AG04449 (cell line): Measurements from ENCODE around the gene APC.

ENCODE experiments used
- CTCF ChIA-PET: fragments of 350-600 bp; formaldehyde crosslinking; extraction: SDS; loops from one replicate; lab custom pipeline; 2021; ENCODE audit warnings: antibody characterized with exemption; lab: Yijun Ruan, JAX
- POLR2A ChIA-PET: fragments of 400-600, 350-600 bp; formaldehyde crosslinking; extraction: SDS; loops from one replicate; lab custom pipeline; 2020; ENCODE audit warnings: antibody characterized with exemption, inconsistent platforms; lab: Yijun Ruan, JAX
- DNase-seq: peaks from one replicate; pipeline ENCODE4 v3.0.0-alpha.2; 2010; ENCODE audit warnings: low read depth, low spot score
- H3K4me3 ChIP-seq: 2 replicates; pipeline ENCODE4 v1.5.1; 2011; ENCODE audit warnings: low read depth, mild to moderate bottlenecking, control low read depth, low read length
- TF ChIP-seq, protein P1 (sequence below): IDR thresholded peaks from one replicate; pipeline ENCODE4 v1.5.1; 2011; ENCODE audit warnings: mild to moderate bottlenecking, moderate library complexity, low read length, control low read depth, inconsistent platforms; ENCODE audit not compliant: insufficient read depth; ENCODE audit errors: missing control alignments

Gene APC

GRCh38 chr5:112794410-112794809 is 56.7 kb downstream of the APC start:
- CTCF ChIA-PET: interaction anchor here (1.6 kb wide), 1 partner anchor 15 kb away, joined by 4 read pairs; no protein-coding TSS in a partner anchor
- no peak for DNase-seq

DNA sequence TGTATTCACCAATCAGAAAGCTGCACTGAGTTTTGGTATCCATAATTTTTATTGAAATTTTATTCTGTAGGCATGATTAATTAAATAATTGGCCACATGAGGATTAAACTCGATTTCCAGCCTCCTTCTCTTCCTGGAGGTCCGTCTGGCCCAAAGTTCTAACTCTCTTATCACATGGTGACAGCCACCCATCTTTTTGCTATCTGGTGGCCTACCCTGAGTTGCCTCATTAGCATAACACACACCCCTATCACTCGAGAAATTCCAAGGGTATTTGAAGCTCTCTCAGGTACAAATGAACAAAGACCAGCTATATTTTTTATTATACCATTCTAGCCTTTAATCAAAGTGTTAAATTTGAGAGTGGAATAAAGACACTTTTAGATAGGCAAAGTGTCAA is 57.7 kb downstream of the APC start:
- TF ChIP-seq, protein P1, sequence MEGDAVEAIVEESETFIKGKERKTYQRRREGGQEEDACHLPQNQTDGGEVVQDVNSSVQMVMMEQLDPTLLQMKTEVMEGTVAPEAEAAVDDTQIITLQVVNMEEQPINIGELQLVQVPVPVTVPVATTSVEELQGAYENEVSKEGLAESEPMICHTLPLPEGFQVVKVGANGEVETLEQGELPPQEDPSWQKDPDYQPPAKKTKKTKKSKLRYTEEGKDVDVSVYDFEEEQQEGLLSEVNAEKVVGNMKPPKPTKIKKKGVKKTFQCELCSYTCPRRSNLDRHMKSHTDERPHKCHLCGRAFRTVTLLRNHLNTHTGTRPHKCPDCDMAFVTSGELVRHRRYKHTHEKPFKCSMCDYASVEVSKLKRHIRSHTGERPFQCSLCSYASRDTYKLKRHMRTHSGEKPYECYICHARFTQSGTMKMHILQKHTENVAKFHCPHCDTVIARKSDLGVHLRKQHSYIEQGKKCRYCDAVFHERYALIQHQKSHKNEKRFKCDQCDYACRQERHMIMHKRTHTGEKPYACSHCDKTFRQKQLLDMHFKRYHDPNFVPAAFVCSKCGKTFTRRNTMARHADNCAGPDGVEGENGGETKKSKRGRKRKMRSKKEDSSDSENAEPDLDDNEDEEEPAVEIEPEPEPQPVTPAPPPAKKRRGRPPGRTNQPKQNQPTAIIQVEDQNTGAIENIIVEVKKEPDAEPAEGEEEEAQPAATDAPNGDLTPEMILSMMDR: no peak
- ChIA-PET CTCF (interaction anchor here (1.5 kb wide), 1 partner anchor 58 kb away, joined by 3 read pairs; no protein-coding TSS in a partner anchor), POLR2A (no interaction called here)
- H3K4me3 ChIP-seq: no peak overlapping the region
- no peak for DNase-seq

More at GRCh38 chr5:112794410-112794809, 56.7 kb downstream of the APC start:
- TF ChIP-seq, protein P1: no peak
- H3K4me3 ChIP-seq: no peak overlapping the region
- POLR2A ChIA-PET: no interaction called here

DNA sequence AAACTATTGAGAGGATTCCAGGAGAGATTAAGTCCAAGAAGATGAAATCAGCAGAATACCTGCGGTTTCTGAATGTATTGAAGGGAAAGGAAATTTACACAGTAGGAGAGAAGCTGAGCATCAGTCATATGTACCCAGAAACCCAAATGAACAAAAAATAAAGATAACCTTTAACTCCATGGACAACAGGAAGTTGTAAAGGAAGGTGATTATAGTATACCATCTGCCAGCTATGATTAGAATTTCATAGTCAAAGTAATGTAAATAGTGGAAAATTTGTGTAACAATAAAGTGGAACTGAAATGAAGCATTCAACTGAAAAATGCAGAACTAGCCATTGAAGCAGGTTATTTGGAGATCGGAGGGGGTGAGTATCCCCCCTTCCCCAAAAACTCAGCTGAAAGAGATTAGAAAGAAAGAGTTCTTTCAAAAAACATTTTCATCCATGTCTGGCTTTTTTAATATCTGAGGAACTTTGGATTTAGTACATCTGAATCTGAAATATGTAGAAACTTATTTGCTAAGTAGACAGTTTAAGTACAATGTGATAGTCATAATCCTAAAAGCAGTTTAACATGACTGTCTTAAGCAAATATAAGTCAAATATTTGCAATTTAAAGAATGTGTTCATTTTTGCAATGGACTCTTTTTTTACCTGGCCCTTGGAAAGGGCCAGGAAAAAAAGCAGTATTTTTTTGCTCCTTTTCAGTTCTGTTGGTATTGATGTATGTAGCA is 58.4 kb downstream of the APC start:
- DNase-seq: no peak
- TF ChIP-seq, protein P1: no peak
- ChIA-PET CTCF (interaction anchor here (1.0 to 1.5 kb wide), 2 partner anchors 10 to 59 kb away, joined by 3 read pairs; no protein-coding TSS in a partner anchor), POLR2A (no interaction called here)
- H3K4me3 ChIP-seq: no peak overlapping the region

DNA sequence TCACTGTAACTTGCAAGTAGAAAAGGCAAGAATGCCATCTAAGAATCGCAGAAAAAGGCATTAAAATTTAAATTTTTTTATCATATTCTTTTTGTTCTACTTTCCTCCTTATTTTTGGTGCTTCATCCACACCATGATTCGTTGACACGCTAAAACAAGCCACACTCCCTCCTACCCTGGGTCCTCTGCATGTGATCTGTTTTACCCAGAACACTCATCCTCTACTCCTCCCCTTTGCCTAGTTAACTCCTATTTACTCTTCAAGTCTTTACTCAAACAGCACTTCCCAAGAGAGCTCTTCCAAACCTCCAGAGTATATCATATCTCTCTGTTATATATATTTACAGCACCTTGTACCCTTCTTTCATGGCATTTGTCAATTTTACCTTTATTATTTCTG is 62.0 kb downstream of the APC start:
- TF ChIP-seq, protein P1: no peak
- DNase-seq: no peak
- ChIA-PET CTCF (no interaction called here), POLR2A (no interaction called here)
- H3K4me3 ChIP-seq: no peak overlapping the region

DNA sequence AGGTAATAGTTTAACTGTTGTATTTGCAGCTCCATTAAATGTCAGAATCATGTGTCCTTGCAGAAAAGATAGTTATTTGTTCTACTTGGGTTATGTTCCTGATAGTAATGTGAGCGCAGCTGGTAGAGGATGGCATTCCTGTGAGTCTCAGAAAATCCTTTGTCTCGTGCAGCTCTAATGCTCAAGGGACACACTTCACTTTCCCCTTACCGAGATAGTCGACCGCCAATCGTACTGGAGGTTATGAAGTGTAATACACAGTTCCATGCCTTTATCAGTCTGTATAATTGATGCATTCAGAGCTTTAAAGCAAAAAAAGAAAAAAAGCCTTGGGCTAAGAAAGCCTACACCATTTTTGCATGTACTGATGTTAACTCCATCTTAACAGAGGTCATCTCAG is 63.2 kb downstream of the APC start:
- H3K4me3 ChIP-seq: no peak overlapping the region
- DNase-seq: no peak
- ChIA-PET CTCF (interaction anchor here (1.2 kb wide), 1 partner anchor 10 kb away, joined by 3 read pairs; no protein-coding TSS in a partner anchor), POLR2A (no interaction called here)
- TF ChIP-seq, protein P1: no peak

- POLR2A ChIA-PET: no interaction called here
- DNase-seq: no peak
- CTCF ChIA-PET: interaction anchor here (1.4 kb wide), 1 partner anchor 10 kb away, joined by 3 read pairs; no protein-coding TSS in a partner anchor
- TF ChIP-seq, protein P1: no peak
- no peak overlapping the region for H3K4me3 ChIP-seq
Observed at GRCh38 chr5:112811023-112811422, 73.3 kb downstream of the APC start.
